Measurements from ENCODE around the gene HIRA. TPM values are rescaled to one million over a fixed set of nuclear protein-coding genes. Genes with fewer than 3 reads are reported as not detected.

Gene HIRA
- total RNA-seq, 1 experiment from 2014 or later: 51.0 TPM

- TF ChIP-seq E2F5 (CRISPR knock-in tag; IDR thresholded peaks at IDR 0.05): no peak
Measured at GRCh38 chr22:19411690-19412045, 19.9 kb downstream of the HIRA start (continued).

- DNase-seq (ENCODE audit: low spot score) (no peak), ATAC-seq (no peak)
- H3K36me3 Mint-ChIP-seq: peaks cover 27% of the 10 kb centered on the region
- CTCF ChIA-PET: interaction anchor here (0.6 kb wide), 1 partner anchor 340 kb away, joined by 4 read pairs; no protein-coding TSS in a partner anchor
- no peak for TF ChIP-seq ZNF416 (CRISPR knock-in tag; IDR thresholded peaks at IDR 0.05)
- no peak for TF ChIP-seq ATF6 (CRISPR knock-in tag; IDR thresholded peaks at IDR 0.05)
- TF ChIP-seq STAT6 (CRISPR knock-in tag; conservative IDR thresholded peaks at IDR 0.05; ENCODE audit: low read depth): no peak
- no peak for TF ChIP-seq NFE2L1 (CRISPR knock-in tag; IDR thresholded peaks at IDR 0.05)
- TF ChIP-seq MYBL2 (CRISPR knock-in tag; IDR thresholded peaks at IDR 0.05): no peak
- no peak for TF ChIP-seq E2F1 (CRISPR knock-in tag; IDR thresholded peaks at IDR 0.05)
- no peak for TF ChIP-seq ZNF532 (CRISPR knock-in tag; IDR thresholded peaks at IDR 0.05; ENCODE audit: borderline replicate concordance)
- no peak overlapping the region for H3K4me3 Mint-ChIP-seq
- peaks cover 14% of the 10 kb centered on the region; the same call in 1 of the 2 replicates for H3K4me1 Mint-ChIP-seq
- H3K27me3 Mint-ChIP-seq (ENCODE audit: low read depth): no peaks in the 10 kb centered on the region
- H3K9me3 Mint-ChIP-seq: no peaks in the 10 kb centered on the region
- peak overlapping the region; percentile 65; the same call in 1 of the 2 replicates for H3K27ac Mint-ChIP-seq
- POLR2A ChIA-PET: interaction anchor here (0.6 kb wide), 1 partner anchor 8 kb away, joined by 3 read pairs; no protein-coding TSS in a partner anchor
Measured at GRCh38 chr22:19410941-19411689, 20.4 kb downstream of the HIRA start.
